Liver (tissue), 9 donors: ENCODE data around the gene LRRC8B. TPM values are rescaled to one million over a fixed set of nuclear protein-coding genes. Genes with fewer than 3 reads are reported as not detected.

Source experiments
- DNase-seq: peaks from one replicate; pipeline ENCODE4 v3.0.0-alpha.2; 2017; ENCODE audit warnings: low spot score
- H3K27ac ChIP-seq, 2 donors: one replicate each; pipeline ENCODE4 v1.7.0; 2013; ENCODE audit warnings: inconsistent platforms in 2 of 2, low read length in 2 of 2, control low read depth in 1 of 2, low read depth in 1 of 2, mild to moderate bottlenecking in 1 of 2
- H3K27me3 ChIP-seq, 4 donors: one replicate each; pipeline versions ENCODE4 v1.6.1 to v1.7.0; 2013; ENCODE audit warnings: low read length in 3 of 4, inconsistent platforms in 1 of 4, mild to moderate bottlenecking in 1 of 4, moderate library complexity in 1 of 4; ENCODE audit not compliant: control insufficient read depth in 4 of 4, insufficient read depth in 4 of 4
- H3K36me3 ChIP-seq, 4 donors: one replicate each; pipeline versions ENCODE4 v1.6.1 to v1.7.0; 2013; ENCODE audit warnings: low read length in 3 of 4, mild to moderate bottlenecking in 3 of 4, low read depth in 1 of 4, moderate library complexity in 1 of 4; ENCODE audit not compliant: control insufficient read depth in 4 of 4, insufficient read depth in 3 of 4
- H3K4me1 ChIP-seq, 4 donors: one replicate each; pipeline versions ENCODE4 v1.6.1 to v1.7.0; 2013; ENCODE audit warnings: low read length in 3 of 4, mild to moderate bottlenecking in 3 of 4, moderate library complexity in 1 of 4; ENCODE audit not compliant: control insufficient read depth in 4 of 4, insufficient read depth in 4 of 4
- H3K4me3 ChIP-seq, 3 donors: one replicate each; pipeline versions ENCODE4 v1.6.1 to v1.7.0; 2013; ENCODE audit warnings: low read length in 3 of 3, control low read depth in 1 of 3, low read depth in 1 of 3, mild to moderate bottlenecking in 1 of 3
- H3K9ac ChIP-seq, 2 donors: one replicate each; pipeline ENCODE4 v1.7.0; 2013; ENCODE audit warnings: low read length in 2 of 2, mild to moderate bottlenecking in 2 of 2, moderate library complexity in 2 of 2, control low read depth in 1 of 2, low read depth in 1 of 2
- H3K9me3 ChIP-seq, 4 donors: one replicate each; pipeline versions ENCODE4 v1.6.1 to v1.7.0; 2013; ENCODE audit warnings: low read length in 3 of 4; ENCODE audit not compliant: control insufficient read depth in 4 of 4
- FOXA1 ChIP-seq: IDR thresholded peaks from 2 replicates; pipeline ENCODE4 v1.6.1; 2016; ENCODE audit warnings: antibody characterized with exemption
- FOXA2 ChIP-seq: IDR thresholded peaks from 2 replicates; pipeline ENCODE4 v1.6.1; 2016; ENCODE audit warnings: antibody characterized with exemption
- HNF4A ChIP-seq, 2 donors: conservative IDR thresholded peaks; 2 replicates each; pipeline ENCODE4 v1.6.1; 2016; ENCODE audit warnings: antibody characterized with exemption in 2 of 2, mild to moderate bottlenecking in 2 of 2
- HNF4G ChIP-seq: IDR thresholded peaks from 2 replicates; pipeline ENCODE4 v1.6.1; 2016; ENCODE audit warnings: antibody characterized with exemption
- JUND ChIP-seq, 2 donors: IDR thresholded peaks; 2 replicates each; pipeline ENCODE4 v1.6.1; 2016; ENCODE audit warnings: antibody characterized with exemption in 2 of 2
- NR2F2 ChIP-seq: IDR thresholded peaks from 2 replicates; pipeline ENCODE4 v1.6.1; 2016; ENCODE audit warnings: antibody characterized with exemption
- RAD21 ChIP-seq, 2 donors: IDR thresholded peaks; 2 replicates each; pipeline ENCODE4 v1.6.1; 2016; ENCODE audit warnings: antibody characterized with exemption in 2 of 2, mild to moderate bottlenecking in 2 of 2
- RXRA ChIP-seq, 2 donors: IDR thresholded peaks; 2 replicates each; pipeline ENCODE4 v1.6.1; 2017 to 2018; ENCODE audit warnings: antibody characterized with exemption in 2 of 2, mild to moderate bottlenecking in 1 of 2
- SP1 ChIP-seq: IDR thresholded peaks from 2 replicates; pipeline ENCODE4 v1.6.1; 2018; ENCODE audit warnings: antibody characterized with exemption, mild to moderate bottlenecking
- TAF1 ChIP-seq: conservative IDR thresholded peaks from 2 replicates; pipeline ENCODE4 v1.6.1; 2016; ENCODE audit warnings: antibody characterized with exemption, mild to moderate bottlenecking
- YY1 ChIP-seq: IDR thresholded peaks from 2 replicates; pipeline ENCODE4 v1.6.1; 2016; ENCODE audit warnings: antibody characterized with exemption, mild to moderate bottlenecking
- WGBS: extraction: QIAGEN DNeasy Blood & Tissue Kit; methylation state at CpG from one replicate; pipeline ENCODE4 v1.1.7; 2013; 5-methylcytosine and 5-hydroxymethylcytosine counted together
- polyA plus RNA-seq, 2 donors: library from polyadenylated mRNA; stranded (reverse) in 1 of 2; unstranded in 1 of 2; fragments of 200-250 nt in 1 of 2; fragments of >200 nt in 1 of 2; fragmentation: Nextera tagmentation in 1 of 2; extraction: Ambion mirVana in 1 of 2; gene quantifications; one replicate each; pipeline versions ENCODE4 v1.2.1 to v1.2.3, GENCODE V29; 2013 to 2015
- total RNA-seq, 2 donors: library from RNA; depleted of rRNA; stranded (reverse); fragments of >200 nt; gene quantifications; one replicate each; pipeline ENCODE4 v1.2.3, GENCODE V29; 2014
- TF ChIP-seq, protein P1 (sequence below): IDR thresholded peaks from 2 replicates; pipeline ENCODE4 v1.6.1; 2016; ENCODE audit warnings: antibody characterized with exemption
- TF ChIP-seq, protein P2 (sequence below): IDR thresholded peaks from 2 replicates; pipeline ENCODE4 v1.6.1; 2016; ENCODE audit warnings: antibody characterized with exemption
- TF ChIP-seq, protein P3 (sequence below): IDR thresholded peaks from 2 replicates; pipeline ENCODE4 v1.6.1; 2016; ENCODE audit warnings: antibody characterized with exemption
- TF ChIP-seq, protein P4 (sequence below): fragments of 150-350 bp; IDR thresholded peaks from 2 replicates; pipeline ENCODE4 v1.5.1; 2017; ENCODE audit warnings: improper control_type of control experiment, low read depth, low read length; ENCODE audit not compliant: missing input control
- donor health status: healthy.
- donor health status: healthy.
- donor health status: healthy.
- donor health status: healthy.
- donor health status: healthy.

LRRC8B gene
- total and polyA plus RNA-seq, 4 donors, result 1.2 to 4.3 (median 2.5) TPM

DNA sequence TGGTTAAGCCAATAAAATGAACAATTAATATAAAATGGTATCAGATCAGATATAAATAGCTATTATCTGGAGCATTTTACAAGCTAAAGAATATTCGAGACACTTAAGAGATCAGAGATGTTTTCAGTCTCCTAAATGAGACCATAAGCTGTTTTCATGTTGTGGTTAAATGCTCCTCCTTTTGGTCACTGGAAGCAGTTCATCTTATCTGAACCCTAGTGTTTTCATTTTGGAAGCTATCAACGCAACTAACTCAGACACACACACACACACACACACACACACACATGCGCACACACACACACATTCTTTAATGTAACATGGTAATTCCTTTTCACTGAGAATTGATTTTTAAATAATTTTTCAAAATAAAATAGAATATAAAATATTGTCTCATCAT lies 98.3 kb downstream of the LRRC8B start:
- 63% methylated on average over 3 of the region's 3 CpGs for WGBS
- no peak overlapping the region for H3K27ac ChIP-seq
- DNase-seq, result no peak
- H3K9ac ChIP-seq, result no peak overlapping the region
- no peaks in the 10 kb centered on the region for H3K9me3 ChIP-seq
- TF ChIP-seq, protein P1, sequence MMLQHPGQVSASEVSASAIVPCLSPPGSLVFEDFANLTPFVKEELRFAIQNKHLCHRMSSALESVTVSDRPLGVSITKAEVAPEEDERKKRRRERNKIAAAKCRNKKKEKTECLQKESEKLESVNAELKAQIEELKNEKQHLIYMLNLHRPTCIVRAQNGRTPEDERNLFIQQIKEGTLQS, result no peak
- TF ChIP-seq, protein P2, sequence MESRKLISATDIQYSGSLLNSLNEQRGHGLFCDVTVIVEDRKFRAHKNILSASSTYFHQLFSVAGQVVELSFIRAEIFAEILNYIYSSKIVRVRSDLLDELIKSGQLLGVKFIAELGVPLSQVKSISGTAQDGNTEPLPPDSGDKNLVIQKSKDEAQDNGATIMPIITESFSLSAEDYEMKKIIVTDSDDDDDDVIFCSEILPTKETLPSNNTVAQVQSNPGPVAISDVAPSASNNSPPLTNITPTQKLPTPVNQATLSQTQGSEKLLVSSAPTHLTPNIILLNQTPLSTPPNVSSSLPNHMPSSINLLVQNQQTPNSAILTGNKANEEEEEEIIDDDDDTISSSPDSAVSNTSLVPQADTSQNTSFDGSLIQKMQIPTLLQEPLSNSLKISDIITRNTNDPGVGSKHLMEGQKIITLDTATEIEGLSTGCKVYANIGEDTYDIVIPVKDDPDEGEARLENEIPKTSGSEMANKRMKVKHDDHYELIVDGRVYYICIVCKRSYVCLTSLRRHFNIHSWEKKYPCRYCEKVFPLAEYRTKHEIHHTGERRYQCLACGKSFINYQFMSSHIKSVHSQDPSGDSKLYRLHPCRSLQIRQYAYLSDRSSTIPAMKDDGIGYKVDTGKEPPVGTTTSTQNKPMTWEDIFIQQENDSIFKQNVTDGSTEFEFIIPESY, result no peak
- TF ChIP-seq, protein P3, sequence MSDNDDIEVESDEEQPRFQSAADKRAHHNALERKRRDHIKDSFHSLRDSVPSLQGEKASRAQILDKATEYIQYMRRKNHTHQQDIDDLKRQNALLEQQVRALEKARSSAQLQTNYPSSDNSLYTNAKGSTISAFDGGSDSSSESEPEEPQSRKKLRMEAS, result no peak
- TF ChIP-seq NR2F2, result no peak
- no peak for TF ChIP-seq JUND (IDR thresholded peaks at IDR 0.05)
- TF ChIP-seq RAD21 (IDR thresholded peaks at IDR 0.05), result peak in 1 of 2 donors; percentile 30
- TF ChIP-seq FOXA2, result no peak
- H3K27me3 ChIP-seq, result no peaks in the 10 kb centered on the region
- H3K4me1 ChIP-seq, result no peaks in the 10 kb centered on the region
- no peak overlapping the region for H3K4me3 ChIP-seq
- H3K36me3 ChIP-seq, result no peaks in the 10 kb centered on the region

DNA sequence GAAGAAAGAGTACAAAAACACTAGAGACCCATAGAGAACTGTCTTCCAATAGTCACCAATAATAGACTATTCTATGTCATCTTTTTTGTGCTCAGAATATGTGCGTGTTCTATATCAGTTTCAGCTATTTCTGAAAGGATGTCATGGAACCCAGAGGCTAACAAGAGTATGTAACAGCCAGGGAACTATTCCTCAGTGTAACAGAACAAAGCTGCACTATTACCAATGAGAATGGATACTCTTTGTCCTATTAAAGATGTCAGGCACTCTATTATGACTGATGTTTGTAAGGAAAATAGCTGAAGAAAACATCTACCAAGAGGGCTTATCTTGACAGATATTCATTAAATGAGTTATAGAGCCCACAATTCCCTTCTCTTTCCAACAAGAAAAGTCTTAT lies 99.7 kb downstream of the LRRC8B start:
- Histone ChIP-seq H3K36me3 (no peaks in the 10 kb centered on the region), H3K9me3 (no peaks in the 10 kb centered on the region), H3K9ac (no peak overlapping the region), H3K4me3 (no peak overlapping the region), H3K27me3 (no peaks in the 10 kb centered on the region), H3K27ac (no peak overlapping the region), H3K4me1 (no peaks in the 10 kb centered on the region)
- TF ChIP-seq NR2F2 (no peak), HNF4G (no peak), HNF4A (conservative IDR thresholded peaks at IDR 0.05) (no peak), YY1 (no peak), FOXA1 (no peak), FOXA2 (no peak), RXRA (IDR thresholded peaks at IDR 0.05) (no peak), SP1 (no peak), TAF1 (no peak), JUND (IDR thresholded peaks at IDR 0.05) (no peak)
- TF ChIP-seq, protein P4, sequence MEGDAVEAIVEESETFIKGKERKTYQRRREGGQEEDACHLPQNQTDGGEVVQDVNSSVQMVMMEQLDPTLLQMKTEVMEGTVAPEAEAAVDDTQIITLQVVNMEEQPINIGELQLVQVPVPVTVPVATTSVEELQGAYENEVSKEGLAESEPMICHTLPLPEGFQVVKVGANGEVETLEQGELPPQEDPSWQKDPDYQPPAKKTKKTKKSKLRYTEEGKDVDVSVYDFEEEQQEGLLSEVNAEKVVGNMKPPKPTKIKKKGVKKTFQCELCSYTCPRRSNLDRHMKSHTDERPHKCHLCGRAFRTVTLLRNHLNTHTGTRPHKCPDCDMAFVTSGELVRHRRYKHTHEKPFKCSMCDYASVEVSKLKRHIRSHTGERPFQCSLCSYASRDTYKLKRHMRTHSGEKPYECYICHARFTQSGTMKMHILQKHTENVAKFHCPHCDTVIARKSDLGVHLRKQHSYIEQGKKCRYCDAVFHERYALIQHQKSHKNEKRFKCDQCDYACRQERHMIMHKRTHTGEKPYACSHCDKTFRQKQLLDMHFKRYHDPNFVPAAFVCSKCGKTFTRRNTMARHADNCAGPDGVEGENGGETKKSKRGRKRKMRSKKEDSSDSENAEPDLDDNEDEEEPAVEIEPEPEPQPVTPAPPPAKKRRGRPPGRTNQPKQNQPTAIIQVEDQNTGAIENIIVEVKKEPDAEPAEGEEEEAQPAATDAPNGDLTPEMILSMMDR, result no peak
- TF ChIP-seq, protein P3, result no peak
- no peak for DNase-seq
- 77% methylated on average over 1 of the region's 1 CpG for WGBS
